ENCODE measurements around the gene HSD11B2.

GRCh38 chr16:67388191-67388590 is 42.7 kb upstream of the HSD11B2 start:
- TF ChIP-seq CTCF (IDR thresholded peaks at IDR 0.05), result no peak
- no peak for TF ChIP-seq POLR2A (IDR thresholded peaks at IDR 0.05)
